G401 (cell line): ENCODE data around the gene SCFD2. TPM values are rescaled to one million over a fixed set of nuclear protein-coding genes. Genes with fewer than 3 reads are reported as not detected.

ENCODE experiments used
- DNase-seq: peaks from one replicate; pipeline ENCODE4 v3.0.0-alpha.2; 2015; ENCODE audit warnings: low spot score
- in situ Hi-C: cut with HindIII; loops from 2 replicates; pipeline ENCODE4 v1.10.0; 2016; ENCODE audit warnings: low sequenced_read_pairs, mixed read lengths
- total RNA-seq: library from RNA; depleted of rRNA; stranded (reverse); fragments of >200 nt; shearing (Covaris generic); gene quantifications from 2 replicates; pipeline ENCODE4 v1.2.3, GENCODE V29; 2014

The SCFD2 gene
- total RNA-seq, 1 experiment from 2014 or later, result 16.9 TPM

- in situ Hi-C loops, result no loop called here
- DNase-seq, result no peak
Measured at GRCh38 chr4:52892880-52893279, 473.0 kb downstream of the SCFD2 start.

- in situ Hi-C loops, result no loop called here
- DNase-seq, result no peak
Measured at GRCh38 chr4:52891743-52892142, 474.1 kb downstream of the SCFD2 start.

GRCh38 chr4:52890521-52890791 is 475.4 kb downstream of the SCFD2 start:
- in situ Hi-C loops, result no loop called here
- DNase-seq, result no peak

GRCh38 chr4:52889778-52890520 is 475.9 kb downstream of the SCFD2 start:
- in situ Hi-C loops, result no loop called here

DNA sequence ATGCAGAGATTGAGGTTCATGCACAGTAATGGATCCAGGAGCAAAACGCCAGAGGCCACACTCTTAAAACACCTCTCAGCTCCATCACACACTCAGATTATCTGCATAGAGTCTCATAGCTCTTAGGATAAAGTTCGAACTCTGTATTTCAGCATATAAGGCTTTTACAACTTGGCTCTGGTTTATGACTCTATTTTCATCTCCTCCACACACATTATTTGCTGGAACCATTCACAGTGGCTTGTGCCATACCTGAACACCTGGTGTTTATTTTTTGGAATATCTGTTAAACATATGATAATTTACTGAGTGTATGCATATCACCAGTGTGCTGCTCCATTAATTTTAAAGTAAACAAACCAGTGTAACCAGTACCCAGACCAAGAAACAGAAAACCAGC is 476.5 kb downstream of the SCFD2 start:
- in situ Hi-C loops, result no loop called here
- DNase-seq, result no peak

More at GRCh38 chr4:52889778-52890520, 475.9 kb downstream of the SCFD2 start:
- DNase-seq, result no peak

- in situ Hi-C loops, result no loop called here
- DNase-seq, result no peak
Measured at GRCh38 chr4:52884994-52885393, 480.9 kb downstream of the SCFD2 start.

- DNase-seq, result no peak
- in situ Hi-C loops, result no loop called here
Measured at GRCh38 chr4:52883707-52884669, 481.9 kb downstream of the SCFD2 start.

DNA sequence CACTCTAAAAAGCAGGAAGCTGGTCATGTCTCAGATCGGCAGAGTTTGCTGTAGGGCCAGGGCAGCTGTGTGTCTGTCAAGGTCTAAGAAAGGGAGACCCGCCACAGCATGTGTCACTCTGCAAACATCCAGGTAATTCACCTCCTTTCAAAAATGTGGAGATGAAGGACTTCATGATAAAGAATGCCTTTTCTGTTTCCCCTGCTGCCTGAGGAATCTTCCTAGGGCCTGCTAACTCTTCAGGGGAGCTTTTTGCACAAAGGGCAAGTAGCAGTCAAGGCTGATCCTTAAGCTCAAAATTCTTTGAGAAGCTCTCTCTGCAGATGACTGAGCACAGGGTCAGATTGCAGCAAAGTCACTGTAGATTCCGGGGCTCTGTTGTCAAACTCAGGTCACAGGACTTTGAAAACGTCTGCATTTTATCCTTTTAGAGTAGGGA is 482.7 kb downstream of the SCFD2 start:
- DNase-seq, result no peak
- in situ Hi-C loops, result no loop called here

DNA sequence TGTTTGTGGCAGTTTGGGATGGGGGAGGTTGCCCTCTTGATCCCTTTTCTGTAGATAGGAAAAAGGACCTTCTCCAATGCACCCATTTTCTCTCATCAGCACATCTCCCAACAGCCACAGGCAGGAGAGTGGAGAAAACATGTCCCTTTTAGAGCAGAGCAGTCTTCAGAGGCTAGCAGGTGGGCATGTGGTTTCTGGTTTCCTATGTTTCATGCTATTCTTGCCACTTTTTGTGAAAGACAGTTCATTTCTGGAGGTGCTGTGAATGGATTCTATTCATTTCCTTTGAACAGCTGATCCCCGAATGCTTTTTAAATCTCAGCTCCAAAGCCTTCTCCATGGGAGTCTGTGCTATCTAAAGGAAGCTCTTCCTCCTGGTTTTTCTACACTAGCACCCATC is 484.9 kb downstream of the SCFD2 start:
- no peak for DNase-seq
- in situ Hi-C loops, result no loop called here

DNA sequence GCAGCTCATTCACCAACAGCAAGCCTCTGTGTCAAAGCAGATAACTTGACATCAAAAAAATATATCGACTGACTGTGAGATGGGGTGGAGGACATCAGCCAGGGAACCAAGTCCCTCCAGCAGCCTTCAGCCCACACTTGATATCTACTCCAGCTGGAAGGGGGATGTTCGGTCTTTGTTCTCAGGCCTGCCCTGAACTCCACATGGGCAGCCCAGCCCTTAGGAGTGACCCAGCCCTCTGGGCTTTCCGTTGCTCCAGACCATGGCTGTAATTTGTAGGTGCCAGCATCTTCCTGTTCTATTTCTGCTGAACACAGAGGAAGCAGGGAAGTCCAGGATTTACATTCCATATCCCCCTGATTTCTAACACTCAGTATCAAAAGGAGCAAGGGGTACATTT is 486.4 kb downstream of the SCFD2 start:
- in situ Hi-C loops, result no loop called here
- DNase-seq, result no peak

DNA sequence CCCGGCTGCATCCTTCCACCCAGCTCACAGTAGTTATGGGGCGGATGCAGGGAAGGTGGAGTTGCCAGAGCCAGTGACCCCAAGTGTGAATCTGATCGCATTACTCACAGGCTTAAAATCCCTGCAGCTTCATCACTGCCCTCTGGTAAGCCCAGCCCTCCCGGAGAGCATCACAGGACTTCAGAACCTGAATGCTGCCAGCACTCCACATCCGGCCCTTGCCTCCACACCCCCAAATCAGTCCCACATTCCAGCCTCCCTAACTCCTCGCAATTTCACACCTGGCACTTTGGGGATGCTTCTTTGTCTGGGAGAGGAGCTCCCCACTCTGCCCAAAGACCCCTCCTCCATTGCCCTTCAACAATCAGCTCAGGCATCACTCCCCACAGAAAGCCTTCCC is 488.2 kb downstream of the SCFD2 start:
- no peak for DNase-seq
- in situ Hi-C loops, result no loop called here

DNA sequence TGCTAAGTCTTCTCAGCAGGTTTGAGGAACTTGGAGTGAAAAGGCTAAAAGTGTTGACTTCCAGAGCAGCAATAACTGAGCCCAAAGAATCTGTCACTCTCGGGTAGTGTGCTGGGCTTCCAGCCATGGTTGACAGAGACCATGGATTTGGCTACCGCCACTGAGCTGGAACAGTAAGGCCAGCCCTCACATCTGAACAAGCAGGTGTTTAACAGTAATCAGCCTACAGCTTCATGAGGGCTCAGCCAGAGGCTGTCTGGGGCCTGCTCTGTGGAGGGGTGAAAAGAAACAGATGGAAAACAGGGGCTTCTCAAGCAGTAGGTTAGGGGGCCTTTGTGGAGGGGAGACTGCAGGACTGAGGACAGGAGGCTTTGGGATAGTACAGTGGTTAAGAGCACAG is 488.8 kb downstream of the SCFD2 start:
- in situ Hi-C loops, result no loop called here
- DNase-seq, result no peak

GRCh38 chr4:52876069-52876468 is 489.8 kb downstream of the SCFD2 start:
- in situ Hi-C loops, result no loop called here
- DNase-seq, result no peak

- no peak for DNase-seq
- in situ Hi-C loops, result no loop called here
Measured at GRCh38 chr4:52874948-52875347, 490.9 kb downstream of the SCFD2 start.

DNA sequence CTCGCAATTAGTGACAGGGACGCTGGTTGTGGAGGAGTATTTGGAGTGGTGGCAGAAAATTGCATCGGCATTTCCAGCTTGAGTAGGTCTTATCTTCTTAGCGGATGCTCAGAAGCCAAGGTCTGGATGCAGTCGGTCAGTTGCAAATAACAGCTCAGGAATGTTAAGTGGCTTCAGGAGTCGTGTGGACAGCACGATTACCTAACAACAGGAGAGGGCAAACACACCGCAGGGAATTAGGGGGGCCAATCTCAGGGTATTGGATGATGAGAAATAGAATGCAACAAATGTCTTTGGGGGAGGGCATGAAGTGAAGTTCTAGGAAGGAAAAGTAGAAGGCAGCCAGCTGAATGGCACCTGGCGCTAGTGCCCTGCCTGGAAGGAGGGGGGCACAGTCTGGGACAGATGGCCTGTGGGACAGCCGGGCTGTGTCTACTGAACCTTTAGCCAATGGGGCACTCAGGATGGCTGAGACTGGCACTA is 492.0 kb downstream of the SCFD2 start:
- DNase-seq, result peak; percentile 88
- in situ Hi-C loops, result no loop called here

GRCh38 chr4:52873191-52873590 is 492.7 kb downstream of the SCFD2 start:
- in situ Hi-C loops, result no loop called here
- no peak for DNase-seq

- DNase-seq, result peak; percentile 86
- in situ Hi-C loops, result no loop called here
Measured at GRCh38 chr4:52870225-52870624, 495.6 kb downstream of the SCFD2 start.

- peak; percentile 5 for DNase-seq
- in situ Hi-C loops, result no loop called here
Measured at GRCh38 chr4:52869656-52870055, 496.2 kb downstream of the SCFD2 start.

DNA sequence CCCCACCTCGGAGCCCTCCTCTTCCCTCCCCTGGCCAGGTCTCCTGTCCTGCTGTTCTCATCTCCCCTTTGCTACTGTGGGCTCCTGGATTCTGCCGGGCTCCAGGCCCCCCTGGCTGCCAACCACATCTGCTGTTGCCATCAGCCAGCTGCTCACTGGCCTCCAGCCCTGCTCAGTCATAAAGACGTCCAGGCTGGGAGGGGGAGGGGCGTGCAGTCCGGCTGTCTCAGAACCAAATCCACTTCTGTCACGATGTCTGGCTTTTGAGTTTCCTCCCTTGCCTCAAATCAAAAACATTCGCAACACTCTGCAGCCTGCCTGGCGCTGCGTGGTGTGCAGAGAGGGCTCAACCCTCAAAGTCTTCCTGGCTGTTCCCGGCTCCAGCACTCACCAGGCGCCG is 496.7 kb downstream of the SCFD2 start:
- in situ Hi-C loops, result no loop called here
- peak; percentile 32 for DNase-seq

GRCh38 chr4:52868133-52868532 is 497.7 kb downstream of the SCFD2 start:
- in situ Hi-C loops, result no loop called here
- peak; percentile 89 for DNase-seq
